ENCODE results near the gene SMYD3.

The SMYD3 gene

DNA sequence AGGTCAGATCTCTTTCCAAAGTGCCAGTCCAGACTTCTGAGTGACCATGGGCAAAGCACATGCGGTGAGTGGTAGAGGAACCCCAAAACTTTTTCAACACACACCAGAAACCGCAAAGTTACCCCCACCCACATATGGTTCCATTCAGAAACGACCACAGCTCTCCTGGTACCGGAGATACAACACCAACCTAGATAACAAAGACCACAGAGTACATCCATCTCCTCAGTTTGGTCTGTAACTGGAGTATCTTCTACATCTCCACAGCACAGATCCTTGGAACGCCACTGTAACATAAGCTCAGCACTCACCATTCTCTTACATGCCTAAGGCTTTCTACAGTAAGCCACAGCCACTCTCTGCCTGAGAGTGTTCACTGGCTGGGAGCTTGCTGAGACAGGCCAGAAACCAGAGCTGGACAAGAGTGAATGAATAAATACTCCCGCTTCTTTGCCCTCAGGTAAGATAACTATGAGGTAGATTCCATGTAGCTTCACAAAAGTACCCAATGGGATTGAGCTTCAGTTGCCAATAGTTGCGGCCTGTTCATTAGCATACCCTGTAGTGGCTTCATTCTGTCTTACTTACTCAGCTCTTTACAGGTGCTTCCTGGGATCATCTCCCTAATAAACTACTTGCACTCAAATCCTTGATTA lies 81.8 kb downstream of the SMYD3 start:
- DNase-seq (ENCODE audit: low read depth) = no peak
- TF ChIP-seq, protein P1, sequence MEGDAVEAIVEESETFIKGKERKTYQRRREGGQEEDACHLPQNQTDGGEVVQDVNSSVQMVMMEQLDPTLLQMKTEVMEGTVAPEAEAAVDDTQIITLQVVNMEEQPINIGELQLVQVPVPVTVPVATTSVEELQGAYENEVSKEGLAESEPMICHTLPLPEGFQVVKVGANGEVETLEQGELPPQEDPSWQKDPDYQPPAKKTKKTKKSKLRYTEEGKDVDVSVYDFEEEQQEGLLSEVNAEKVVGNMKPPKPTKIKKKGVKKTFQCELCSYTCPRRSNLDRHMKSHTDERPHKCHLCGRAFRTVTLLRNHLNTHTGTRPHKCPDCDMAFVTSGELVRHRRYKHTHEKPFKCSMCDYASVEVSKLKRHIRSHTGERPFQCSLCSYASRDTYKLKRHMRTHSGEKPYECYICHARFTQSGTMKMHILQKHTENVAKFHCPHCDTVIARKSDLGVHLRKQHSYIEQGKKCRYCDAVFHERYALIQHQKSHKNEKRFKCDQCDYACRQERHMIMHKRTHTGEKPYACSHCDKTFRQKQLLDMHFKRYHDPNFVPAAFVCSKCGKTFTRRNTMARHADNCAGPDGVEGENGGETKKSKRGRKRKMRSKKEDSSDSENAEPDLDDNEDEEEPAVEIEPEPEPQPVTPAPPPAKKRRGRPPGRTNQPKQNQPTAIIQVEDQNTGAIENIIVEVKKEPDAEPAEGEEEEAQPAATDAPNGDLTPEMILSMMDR (conservative IDR thresholded peaks at IDR 0.05; ENCODE audit: low read depth, low read length) = no peak

DNA sequence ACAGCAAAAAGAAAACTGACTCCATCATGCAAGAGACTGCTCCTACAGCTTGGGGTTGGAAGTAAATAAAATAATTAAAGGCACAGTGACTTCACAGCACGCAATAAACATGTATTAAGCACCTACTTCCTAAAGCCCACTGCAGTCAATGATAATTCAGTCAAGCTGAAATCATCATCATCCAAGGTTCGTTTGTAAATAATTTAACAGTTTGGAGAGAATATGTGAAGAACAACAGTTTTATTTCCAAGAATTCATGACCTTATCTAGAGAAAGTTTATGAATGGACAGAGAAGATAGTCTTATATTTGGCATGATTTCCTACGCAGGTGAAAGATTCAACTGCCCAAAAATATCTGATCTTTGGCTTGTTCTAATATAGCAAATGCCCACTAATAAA lies 86.8 kb downstream of the SMYD3 start:
- TF ChIP-seq, protein P1 (conservative IDR thresholded peaks at IDR 0.05; ENCODE audit: low read depth, low read length) = no peak
- no peak overlapping the region for H3K4me3 ChIP-seq (ENCODE audit: low read length)
- DNase-seq (ENCODE audit: low read depth) = no peak

More for the DNA sequence above, 81.8 kb downstream of the SMYD3 start:
- H3K4me3 ChIP-seq (ENCODE audit: low read length) = no peak overlapping the region

DNA sequence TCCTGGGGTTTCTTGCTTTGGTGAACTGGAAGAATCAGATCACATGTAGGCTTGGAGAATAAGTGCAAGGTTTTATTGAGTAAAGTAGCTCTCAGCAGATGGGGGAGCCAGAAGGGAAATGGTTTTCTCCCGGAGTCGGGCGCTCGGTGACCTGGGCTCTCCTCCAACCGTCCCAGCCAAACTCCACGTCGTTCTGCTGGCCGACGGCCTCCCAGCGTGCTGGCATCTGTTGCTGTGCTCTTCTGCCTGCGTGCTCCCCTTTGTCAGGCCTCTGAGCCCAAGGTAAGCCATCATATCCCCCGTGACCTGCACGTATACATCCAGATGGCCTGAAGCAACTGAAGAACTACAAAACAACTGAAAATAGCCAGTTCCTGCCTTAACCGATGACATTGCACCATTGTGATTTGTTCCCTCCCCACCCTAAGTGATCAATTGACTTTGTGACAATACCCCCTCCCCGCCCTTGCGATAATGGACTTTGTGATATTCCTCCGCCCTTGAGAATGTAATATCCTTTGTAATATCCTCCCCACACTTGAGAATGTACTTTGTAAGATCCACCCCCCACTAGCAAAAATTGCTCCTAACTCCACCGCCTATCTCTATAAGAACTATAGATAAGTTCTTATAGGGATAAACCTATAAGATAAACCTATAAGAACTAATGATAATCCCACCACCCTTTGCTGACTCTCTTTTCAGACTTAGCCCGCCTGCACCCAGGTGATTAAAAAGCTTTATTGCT lies 88.3 kb downstream of the SMYD3 start:
- TF ChIP-seq, protein P1 (conservative IDR thresholded peaks at IDR 0.05; ENCODE audit: low read depth, low read length) = no peak
- DNase-seq (ENCODE audit: low read depth) = no peak
- no peak overlapping the region for H3K4me3 ChIP-seq (ENCODE audit: low read length)

DNA sequence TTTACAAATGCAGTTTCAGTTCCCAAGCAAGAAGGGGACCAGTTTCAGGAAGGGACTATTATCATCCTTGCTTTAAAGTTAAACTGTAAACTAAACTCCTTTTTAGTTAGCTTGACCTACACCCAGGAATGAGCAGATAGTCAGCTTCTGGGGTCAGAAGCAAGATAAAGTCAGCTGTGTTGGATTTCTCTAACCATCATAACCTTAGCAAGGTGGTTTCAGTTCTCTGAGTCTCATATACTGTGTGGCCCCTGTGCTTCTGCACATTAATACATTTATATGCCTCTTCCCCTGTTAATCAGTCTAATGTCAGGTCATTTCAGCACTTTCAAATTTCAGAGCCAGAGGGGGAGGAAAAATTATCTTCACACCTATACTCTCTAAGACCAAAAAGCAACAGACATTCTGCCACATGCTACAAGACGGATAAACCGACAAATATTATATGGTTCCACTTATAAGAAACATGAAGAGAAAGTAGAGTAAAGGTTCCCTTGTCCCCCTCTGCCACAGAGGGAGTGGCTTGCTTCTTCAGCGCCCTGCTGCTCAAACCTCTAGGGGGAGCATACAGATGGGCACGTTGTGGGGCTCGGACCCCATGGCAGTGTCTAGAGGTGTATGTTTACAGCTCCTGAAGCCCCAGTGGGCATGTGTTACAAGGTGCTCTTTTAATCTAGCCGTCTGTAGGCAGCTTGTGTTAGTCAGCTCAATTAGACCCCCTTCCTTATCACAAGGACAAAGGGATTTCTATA lies 89.1 kb downstream of the SMYD3 start:
- no peak overlapping the region for H3K4me3 ChIP-seq (ENCODE audit: low read length)
- TF ChIP-seq, protein P1 (conservative IDR thresholded peaks at IDR 0.05; ENCODE audit: low read depth, low read length) = no peak

DNA sequence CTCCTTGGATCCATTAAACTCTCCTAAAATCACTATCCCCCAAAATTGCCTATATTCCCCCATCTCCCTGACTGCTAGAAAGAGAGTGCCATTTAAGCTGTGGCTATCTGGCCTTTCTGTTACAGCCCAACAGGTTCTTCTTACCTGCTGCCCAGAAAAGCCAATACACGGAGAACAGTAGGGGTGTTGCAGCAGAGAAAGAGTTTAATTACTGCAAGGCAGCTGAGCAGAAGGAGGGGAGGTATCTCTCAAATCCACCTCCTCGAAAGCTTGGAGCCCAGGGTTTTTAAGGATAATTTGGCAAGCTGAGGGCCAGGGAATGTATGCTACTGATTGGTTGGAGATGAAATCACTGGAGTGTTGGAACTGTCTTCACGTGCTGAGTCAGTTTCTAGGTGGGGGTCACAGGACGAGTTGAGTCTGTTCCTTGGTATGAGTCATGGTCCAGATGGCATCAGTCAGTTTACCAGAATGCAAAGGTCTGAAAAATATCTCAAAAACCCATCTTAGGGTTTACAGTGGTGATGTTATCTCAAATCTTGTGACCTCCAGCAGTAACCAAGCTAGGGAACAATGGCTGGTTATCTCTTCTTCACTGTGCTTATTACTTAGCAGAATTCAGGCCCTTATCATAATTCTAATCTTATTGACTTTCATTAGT lies 89.8 kb downstream of the SMYD3 start:
- H3K4me3 ChIP-seq (ENCODE audit: low read length) = no peak overlapping the region
- DNase-seq (ENCODE audit: low read depth) = no peak
- TF ChIP-seq, protein P1 (conservative IDR thresholded peaks at IDR 0.05; ENCODE audit: low read depth, low read length) = no peak

More for the DNA sequence above, 89.1 kb downstream of the SMYD3 start:
- DNase-seq (ENCODE audit: low read depth) = no peak

DNA sequence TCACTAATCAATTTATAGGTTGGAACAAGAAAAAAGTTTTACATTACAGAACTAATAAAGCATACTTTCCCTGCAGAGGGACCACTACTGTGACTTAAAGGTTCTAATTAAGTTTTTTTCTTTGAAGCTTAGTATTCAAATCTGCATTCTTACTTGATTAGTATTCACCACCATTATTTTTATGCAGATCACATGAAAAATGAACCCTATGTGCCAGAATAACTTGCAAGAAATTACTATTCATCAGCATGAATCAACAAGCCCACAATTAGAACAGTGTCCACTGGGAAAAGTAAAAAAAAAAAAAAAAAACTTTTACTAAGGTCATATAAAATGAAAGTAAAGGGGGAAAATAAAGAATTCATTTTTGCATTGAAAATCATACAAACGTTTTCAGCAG lies 90.8 kb downstream of the SMYD3 start:
- no peak overlapping the region for H3K4me3 ChIP-seq (ENCODE audit: low read length)
- TF ChIP-seq, protein P1 (conservative IDR thresholded peaks at IDR 0.05; ENCODE audit: low read depth, low read length) = no peak
- DNase-seq (ENCODE audit: low read depth) = no peak
